OCI-LY7 (cell line): ENCODE measurements around the gene TTBK1. TPM values are rescaled to one million over a fixed set of nuclear protein-coding genes. Genes with fewer than 3 reads are reported as not detected.
A peak's percentile ranks its signal among the peaks of the same experiment; 100 is the strongest.

ENCODE experiments used
- BruUV-seq: library from RNA; stranded (reverse); fragments of 400-500 nt; replicated peaks from 2 replicates; lab custom pipeline; 2021; lab: Mats Ljungman, UMichigan
- CTCF ChIA-PET: fragments of 300-600 bp; sonication (Branson Sonifier 250); formaldehyde crosslinking; loops from one replicate; lab custom pipeline; 2022; ENCODE audit warnings: antibody characterized with exemption; ENCODE audit not compliant: unreplicated experiment; lab: Charles Lee
- POLR2A ChIA-PET: fragments of 300-600 bp; sonication (Branson Sonifier 250); formaldehyde crosslinking; loops from one replicate; lab custom pipeline; 2022; ENCODE audit warnings: antibody characterized with exemption; lab: Charles Lee
- DNase-seq: peaks from one replicate; pipeline ENCODE4 v3.0.0-alpha.2; 2015; ENCODE audit warnings: low spot score
- H2AFZ ChIP-seq: fragments of 200-600 bp; sonication (generic), shearing (Covaris generic); 2 replicates; pipeline ENCODE4 v1.6.1; 2014; ENCODE audit warnings: mild to moderate bottlenecking, antibody characterized with exemption, low read length, moderate library complexity
- H3K27ac ChIP-seq: fragments of 200-600 bp; sonication (generic); 2 replicates; pipeline ENCODE4 v1.5.1; 2014; ENCODE audit warnings: mixed run types, low read depth, mild to moderate bottlenecking, moderate library complexity, low read length, inconsistent platforms; ENCODE audit not compliant: poor library complexity, severe bottlenecking
- H3K36me3 ChIP-seq: fragments of 200-600 bp; sonication (generic); 2 replicates; pipeline ENCODE4 v1.6.1; 2014; ENCODE audit warnings: mild to moderate bottlenecking, antibody characterized with exemption, low read length, moderate library complexity, mixed read lengths; ENCODE audit not compliant: insufficient read depth
- H3K4me1 ChIP-seq: fragments of 200-600 bp; sonication (generic); 2 replicates; pipeline ENCODE4 v1.5.1; 2014; ENCODE audit warnings: mild to moderate bottlenecking, low read length; ENCODE audit not compliant: insufficient read depth, poor library complexity, severe bottlenecking
- H3K4me2 ChIP-seq: fragments of 200-600 bp; sonication (generic); 2 replicates; pipeline ENCODE4 v1.6.1; 2014; ENCODE audit warnings: mild to moderate bottlenecking, low read length
- H3K4me3 ChIP-seq: fragments of 200-600 bp; sonication (generic); 2 replicates; pipeline ENCODE4 v1.5.1; 2014; ENCODE audit warnings: mild to moderate bottlenecking, low read depth, low read length; ENCODE audit not compliant: poor library complexity, severe bottlenecking
- H3K79me2 ChIP-seq: fragments of 200-600 bp; sonication (generic); 2 replicates; pipeline ENCODE4 v1.6.1; 2016; ENCODE audit warnings: low read depth, mild to moderate bottlenecking, low read length, moderate library complexity, mixed read lengths; ENCODE audit not compliant: insufficient read depth
- H3K9me2 ChIP-seq: fragments of 200-600 bp; sonication (generic); 2 replicates; pipeline ENCODE4 v1.6.1; 2016; ENCODE audit warnings: mild to moderate bottlenecking, low read length, mixed read lengths; ENCODE audit not compliant: insufficient read depth
- H3K9me3 ChIP-seq: fragments of 200-600 bp; sonication (generic); 2 replicates; pipeline ENCODE4 v1.6.1; 2014; ENCODE audit warnings: mild to moderate bottlenecking, mixed run types, low read length, mixed read lengths
- H4K20me1 ChIP-seq: fragments of 200-600 bp; sonication (generic); 2 replicates; pipeline ENCODE4 v1.6.1; 2014; ENCODE audit warnings: mild to moderate bottlenecking, antibody characterized with exemption, low read length, moderate library complexity, mixed read lengths; ENCODE audit not compliant: insufficient read depth
- CTCF ChIP-seq: fragments of 200-600 bp; sonication (generic); conservative IDR thresholded peaks from 2 replicates; pipeline ENCODE4 v1.5.1; 2014; ENCODE audit warnings: mild to moderate bottlenecking, antibody characterized with exemption, low read length, moderate library complexity, mixed read lengths
- EZH2phosphoT487 ChIP-seq: fragments of 200-600 bp; sonication (generic); IDR thresholded peaks from 2 replicates; pipeline ENCODE4 v1.6.1; 2018; ENCODE audit warnings: low read depth, borderline replicate concordance, mild to moderate bottlenecking, mixed run types, antibody characterized with exemption, low read length, moderate library complexity, mixed read lengths
- intact Hi-C: fragments of 100-400 bp; cut with micrococcal nuclease; formaldehyde crosslinking; loops from one replicate; pipeline ENCODE4 v1.10.0; 2022; ENCODE audit not compliant: unreplicated experiment
- total RNA-seq, 2 experiments: library from RNA; depleted of rRNA in 1 of 2; stranded (reverse); fragments of >200 nt in 1 of 2; shearing (Covaris generic) in 1 of 2; gene quantifications; 2 replicates each; pipeline ENCODE4 v1.2.3, GENCODE V29; 2014 to 2022

The TTBK1 gene
- total RNA-seq, 2 experiments from 2014 or later = 0.35 to 1.7 TPM

- ChIA-PET POLR2A (interaction anchor here (0.5 to 0.8 kb wide), 3 partner anchors 89 to 856 kb away, joined by 3 read pairs; partner anchors contain the start of gene TRERF1), CTCF (interaction anchor here (0.6 kb wide), 1 partner anchor 84 kb away, joined by 3 read pairs; no protein-coding TSS in a partner anchor)
- intact Hi-C loops = no loop called here
Measured at GRCh38 chr6:43308101-43308989, 65.1 kb downstream of the TTBK1 start, which contains the start of gene CRIP3. TSS of gene CRIP3 (minus strand) at chr6:43308826. CDS start at chr6:43308792, 34 bp downstream.

DNA sequence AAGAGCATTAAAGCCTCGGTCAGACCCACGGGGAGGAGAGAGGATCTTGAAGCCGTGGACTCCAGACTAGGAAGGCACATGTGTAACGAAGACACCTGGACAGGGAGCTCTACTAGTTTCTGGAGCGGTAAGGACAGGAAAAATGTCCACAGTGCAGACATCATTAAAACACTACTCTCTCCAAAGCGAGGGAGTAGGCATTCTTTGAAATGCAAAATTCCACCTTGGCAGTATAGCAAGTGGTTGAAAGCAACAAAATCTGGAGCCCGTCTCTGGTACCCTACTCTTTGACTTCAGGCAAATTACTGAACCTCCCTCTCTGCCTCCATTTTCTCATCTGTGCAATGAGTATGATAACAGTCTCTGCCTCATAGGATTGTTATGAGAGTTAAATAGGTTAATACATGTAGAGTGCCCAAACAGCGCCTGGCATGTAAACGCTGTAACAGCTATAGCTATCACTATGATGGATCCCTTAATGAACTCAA lies 65.8 kb downstream of the TTBK1 start:
- H4K20me1 ChIP-seq = no peaks in the 10 kb centered on the region

More at GRCh38 chr6:43308101-43308989, 65.1 kb downstream of the TTBK1 start, which contains the start of gene CRIP3:
- Histone ChIP-seq H4K20me1 (no peaks in the 10 kb centered on the region), H3K79me2 (no peaks in the 10 kb centered on the region), H3K9me3 (no peaks in the 10 kb centered on the region), H3K36me3 (no peaks in the 10 kb centered on the region), H3K4me2 (peak within 1 kb of the TSS; percentile 60), H3K4me3 (peak within 1 kb of the TSS; percentile 59), H2AFZ (peak within 1 kb of the TSS; percentile 60), H3K9me2 (no peaks in the 10 kb centered on the region), H3K27ac (no peak within 1 kb of the TSS), H3K4me1 (peaks cover 18% of the 10 kb centered on the region)
- BruUV-seq = no TSS peak
- peak; percentile 56 for DNase-seq
- TF ChIP-seq EZH2phosphoT487 (no peak), CTCF (peak; percentile 53)

More for the DNA sequence above, 65.8 kb downstream of the TTBK1 start:
- intact Hi-C loops = no loop called here
- Histone ChIP-seq H2AFZ (peak overlapping the region; percentile 60; the same call in 1 of the 2 replicates), H3K36me3 (no peaks in the 10 kb centered on the region), H3K9me2 (no peaks in the 10 kb centered on the region), H3K4me3 (peak overlapping the region; percentile 59), H3K79me2 (no peaks in the 10 kb centered on the region), H3K4me2 (peak overlapping the region; percentile 60), H3K27ac (no peak overlapping the region), H3K9me3 (no peaks in the 10 kb centered on the region), H3K4me1 (peaks cover 18% of the 10 kb centered on the region)
- DNase-seq = no peak
- ChIA-PET POLR2A (interaction anchor here (0.5 kb wide), 1 partner anchor 120 kb away, joined by 3 read pairs; no protein-coding TSS in a partner anchor), CTCF (no interaction called here)
- no TSS peak for BruUV-seq
- TF ChIP-seq CTCF = no peak
